ENCODE measurements around the gene GPC4.

GPC4 gene

DNA sequence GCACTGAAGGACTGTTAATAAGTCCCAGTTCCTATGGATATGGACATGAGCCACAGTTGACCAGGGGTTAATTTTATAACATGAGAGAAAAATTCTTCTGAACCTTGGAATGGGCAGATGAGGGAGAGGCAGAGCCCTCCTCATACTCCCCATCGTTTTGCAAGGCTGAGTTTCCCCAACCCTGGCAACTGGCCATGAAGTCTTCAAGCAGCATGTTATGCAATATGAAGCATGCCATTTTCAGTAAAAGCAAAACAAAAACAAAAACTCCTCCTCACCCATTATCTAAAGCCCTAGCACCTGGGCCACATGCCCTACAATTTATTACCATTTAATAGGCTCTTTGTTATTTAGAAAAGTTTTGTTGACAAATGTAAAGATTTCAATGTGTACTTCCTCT is 64.5 kb downstream of the GPC4 start:
- no peaks in the 10 kb centered on the region for H3K36me3 ChIP-seq (ENCODE audit: control insufficient read depth in 2 of 2, insufficient read depth in 1 of 2, low read length in 2 of 2)
- no peak overlapping the region for H3K4me3 ChIP-seq (ENCODE audit: low read depth, low read length)
- no peaks in the 10 kb centered on the region for H3K9me3 ChIP-seq (ENCODE audit: control insufficient read depth, insufficient read depth, low read depth, low read length)
- peaks cover 5% of the 10 kb centered on the region; the same call in 1 of the 2 replicates for H3K4me1 ChIP-seq (ENCODE audit: control insufficient read depth, insufficient read depth, low read length)
- no peak overlapping the region for H3K27ac ChIP-seq (ENCODE audit: extremely low read depth, low read depth, low read length)
- ChIA-PET CTCF (no interaction called here), POLR2A (no interaction called here)
- TF ChIP-seq, protein P1, sequence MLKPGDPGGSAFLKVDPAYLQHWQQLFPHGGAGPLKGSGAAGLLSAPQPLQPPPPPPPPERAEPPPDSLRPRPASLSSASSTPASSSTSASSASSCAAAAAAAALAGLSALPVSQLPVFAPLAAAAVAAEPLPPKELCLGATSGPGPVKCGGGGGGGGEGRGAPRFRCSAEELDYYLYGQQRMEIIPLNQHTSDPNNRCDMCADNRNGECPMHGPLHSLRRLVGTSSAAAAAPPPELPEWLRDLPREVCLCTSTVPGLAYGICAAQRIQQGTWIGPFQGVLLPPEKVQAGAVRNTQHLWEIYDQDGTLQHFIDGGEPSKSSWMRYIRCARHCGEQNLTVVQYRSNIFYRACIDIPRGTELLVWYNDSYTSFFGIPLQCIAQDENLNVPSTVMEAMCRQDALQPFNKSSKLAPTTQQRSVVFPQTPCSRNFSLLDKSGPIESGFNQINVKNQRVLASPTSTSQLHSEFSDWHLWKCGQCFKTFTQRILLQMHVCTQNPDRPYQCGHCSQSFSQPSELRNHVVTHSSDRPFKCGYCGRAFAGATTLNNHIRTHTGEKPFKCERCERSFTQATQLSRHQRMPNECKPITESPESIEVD (tag by site-specific recombination; IDR thresholded peaks at IDR 0.05) = peak; percentile 50; the same call in 1 of the 2 replicates
- peak; percentile 40; the same call in 1 of the 2 replicates for TF ChIP-seq FEZF1 (tag by site-specific recombination; IDR thresholded peaks at IDR 0.05)
- peak; percentile 77 for TF ChIP-seq ZBTB44 (tag by site-specific recombination; IDR thresholded peaks at IDR 0.05)
- TF ChIP-seq ZNF366 (tag by site-specific recombination; conservative IDR thresholded peaks at IDR 0.05) = 0 out of 2 replicates have a peak, but pooled peaks have one; percentile 23
- TF ChIP-seq MZF1 (tag by site-specific recombination; IDR thresholded peaks at IDR 0.05; ENCODE audit: borderline replicate concordance) = peak; percentile 54; the same call in 1 of the 2 replicates
- TF ChIP-seq ZFHX2 (tag by site-specific recombination; conservative IDR thresholded peaks at IDR 0.05) = no peak
- peak; percentile 43; the same call in 1 of the 2 replicates for TF ChIP-seq PRDM1 (tag by site-specific recombination; IDR thresholded peaks at IDR 0.05)
- TF ChIP-seq ZNF561 (tag by site-specific recombination; IDR thresholded peaks at IDR 0.05; ENCODE audit: borderline replicate concordance) = peak; percentile 30; the same call in 1 of the 2 replicates
- peak; percentile 89 for TF ChIP-seq WT1 (tag by site-specific recombination; IDR thresholded peaks at IDR 0.05)
- no peak for TF ChIP-seq REPIN1 (tag by site-specific recombination; IDR thresholded peaks at IDR 0.05; ENCODE audit: low read depth)
- TF ChIP-seq ZNF600 (tag by site-specific recombination; IDR thresholded peaks at IDR 0.05) = 0 out of 2 replicates have a peak, but pooled peaks have one; percentile 10
- peak; percentile 34; the same call in 1 of the 2 replicates for TF ChIP-seq ZNF513 (tag by site-specific recombination; IDR thresholded peaks at IDR 0.05)
- no peak for TF ChIP-seq ZBTB20 (tag by site-specific recombination; IDR thresholded peaks at IDR 0.05)
- peak; percentile 36; the same call in 1 of the 2 replicates for TF ChIP-seq SP7 (tag by site-specific recombination; IDR thresholded peaks at IDR 0.05)

GRCh38 chrX:133346026-133346425 is 69.3 kb downstream of the GPC4 start:
- POLR2A ChIA-PET = no interaction called here
- Histone ChIP-seq H3K36me3 (ENCODE audit: control insufficient read depth in 2 of 2, insufficient read depth in 1 of 2, low read length in 2 of 2) (no peaks in the 10 kb centered on the region), H3K9me3 (ENCODE audit: control insufficient read depth, insufficient read depth, low read depth, low read length) (no peaks in the 10 kb centered on the region), H3K4me1 (ENCODE audit: control insufficient read depth, insufficient read depth, low read length) (peaks cover 3% of the 10 kb centered on the region; the same call in 1 of the 2 replicates), H3K4me3 (ENCODE audit: low read depth, low read length) (no peak overlapping the region), H3K27ac (ENCODE audit: extremely low read depth, low read depth, low read length) (no peak overlapping the region)
- TF ChIP-seq SCRT2 (tag by site-specific recombination; IDR thresholded peaks at IDR 0.05) (no peak), ZNF670 (tag by site-specific recombination; IDR thresholded peaks at IDR 0.05; ENCODE audit: low read depth) (no peak), ZNF324 (tag by site-specific recombination; IDR thresholded peaks at IDR 0.05) (no peak), ZNF138 (tag by site-specific recombination; IDR thresholded peaks at IDR 0.05; ENCODE audit: borderline replicate concordance) (no peak), ZNF837 (tag by site-specific recombination; IDR thresholded peaks at IDR 0.05) (no peak), ZNF398 (tag by site-specific recombination; IDR thresholded peaks at IDR 0.05) (no peak), ZNF239 (tag by site-specific recombination; IDR thresholded peaks at IDR 0.05) (no peak)
- CTCF ChIA-PET = no interaction called here

All from HEK293 (cell line).